Suppressor macrophage treated with lipopolysaccharide for 4 hours (primary cell): Measurements from ENCODE around the gene CYP27B1.
A peak's percentile ranks its signal among the peaks of the same experiment; 100 is the strongest.
"Not testable (repeated sequence)": the region's sequence is repeated elsewhere in the genome, so short reads cannot be mapped to it uniquely, and the experiment has no call there.

Source experiments
- DNase-seq: peaks from one replicate; pipeline ENCODE4 v3.0.0-alpha.2; 2020

Gene CYP27B1

GRCh38 chr12:57734591-57734990 lies 32.3 kb downstream of the CYP27B1 start:
- no peak for DNase-seq

- DNase-seq: no peak
These were observed 33.0 kb downstream of the CYP27B1 start for GRCh38 chr12:57733928-57734327.

GRCh38 chr12:57732726-57733593 lies 33.9 kb downstream of the CYP27B1 start:
- DNase-seq: no peak

- DNase-seq: no peak
These were observed 34.6 kb downstream of the CYP27B1 start for GRCh38 chr12:57732270-57732669.

- DNase-seq: no peak
These were observed 35.3 kb downstream of the CYP27B1 start for GRCh38 chr12:57731411-57732080.

- no peak for DNase-seq
These were observed 36.4 kb downstream of the CYP27B1 start for GRCh38 chr12:57730336-57731067.

GRCh38 chr12:57729321-57729844 lies 37.5 kb downstream of the CYP27B1 start:
- no peak for DNase-seq

- DNase-seq: no peak
These were observed 39.0 kb downstream of the CYP27B1 start for GRCh38 chr12:57727758-57728395.

GRCh38 chr12:57726884-57727757 lies 39.8 kb downstream of the CYP27B1 start:
- no peak for DNase-seq

GRCh38 chr12:57726151-57726883 lies 40.6 kb downstream of the CYP27B1 start:
- peak; percentile 30 for DNase-seq

- DNase-seq: no peak
These were observed 41.1 kb downstream of the CYP27B1 start for GRCh38 chr12:57725851-57726150.

- DNase-seq: no peak
These were observed 41.7 kb downstream of the CYP27B1 start for GRCh38 chr12:57724936-57725740.

- no peak for DNase-seq
These were observed 42.6 kb downstream of the CYP27B1 start for GRCh38 chr12:57724003-57724935.

GRCh38 chr12:57723630-57723962 lies 43.3 kb downstream of the CYP27B1 start:
- no peak for DNase-seq

GRCh38 chr12:57722716-57723629 lies 43.9 kb downstream of the CYP27B1 start:
- DNase-seq: no peak

GRCh38 chr12:57721846-57722608 lies 44.9 kb downstream of the CYP27B1 start:
- DNase-seq: not testable (repeated sequence)
